Measurements from ENCODE around the gene E2F7.
A peak's percentile ranks its signal among the peaks of the same experiment; 100 is the strongest.

E2F7 gene

GRCh38 chr12:77060883-77061240 lies 4.5 kb downstream of the E2F7 start:
- no peaks in the 10 kb centered on the region for H3K79me2 ChIP-seq (ENCODE audit: low read length)
- H3K9ac ChIP-seq (ENCODE audit: low read length) = peak overlapping the region; percentile 23; the same call in 1 of the 2 replicates
- H3K4me3 ChIP-seq (ENCODE audit: low read length) = peak overlapping the region; percentile 51
- H4K20me1 ChIP-seq (ENCODE audit: insufficient read depth, low read length) = peaks cover 4% of the 10 kb centered on the region; the same call in 1 of the 2 replicates
- H3K9me3 ChIP-seq (ENCODE audit: insufficient read depth, low read length) = no peaks in the 10 kb centered on the region
- no peak for TF ChIP-seq EZH2phosphoT487 (IDR thresholded peaks at IDR 0.05; ENCODE audit: low read depth)
- TF ChIP-seq CTCF (IDR thresholded peaks at IDR 0.05; ENCODE audit: low read depth, low read length) = no peak
- no peak overlapping the region for H2AFZ ChIP-seq (ENCODE audit: low read depth, low read length)
- H3K4me2 ChIP-seq (ENCODE audit: low read length) = peak overlapping the region; percentile 91
- peaks cover 9% of the 10 kb centered on the region for H3K27me3 ChIP-seq (ENCODE audit: low read depth, low read length)
- H3K4me1 ChIP-seq (ENCODE audit: low read length) = peaks cover 29% of the 10 kb centered on the region
- H3K27ac ChIP-seq (ENCODE audit: low read length) = peak overlapping the region; percentile 47
- peaks cover 13% of the 10 kb centered on the region for H3K36me3 ChIP-seq (replicated peaks; ENCODE audit: low read depth, low read length)

DNA sequence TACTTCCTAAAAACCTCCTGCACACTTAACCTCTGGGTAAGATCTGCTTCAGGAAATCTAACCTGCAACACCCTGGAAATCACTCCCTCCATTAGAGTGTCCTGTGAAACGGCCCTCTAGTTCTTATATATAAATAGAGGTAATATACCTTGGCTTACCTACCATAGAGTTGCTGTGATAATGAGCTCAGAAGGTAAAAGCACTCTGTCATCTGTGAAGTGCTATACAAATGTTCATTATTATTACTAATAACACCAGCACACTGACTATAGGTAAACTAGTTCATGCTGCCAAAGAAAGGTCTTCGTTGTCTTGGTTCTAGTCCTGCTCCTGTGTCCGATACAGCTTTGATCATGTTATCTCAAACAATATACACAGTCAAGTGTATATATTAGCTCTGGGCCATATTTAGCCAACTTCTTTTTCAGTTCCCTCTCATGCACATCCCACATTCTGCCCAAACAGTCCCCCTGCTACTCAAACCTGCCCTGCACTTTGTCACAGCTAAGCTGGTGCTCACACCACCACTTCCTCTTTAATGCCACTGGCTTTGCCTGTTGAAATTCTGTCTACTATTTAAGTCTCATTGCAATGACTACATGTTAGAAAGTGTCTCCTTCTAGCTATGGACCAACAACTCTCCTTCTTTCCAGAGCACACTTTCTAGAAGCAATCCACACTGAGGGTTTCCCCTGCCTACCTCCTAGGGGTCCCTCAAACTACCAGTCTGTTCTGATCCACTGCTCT lies 5.1 kb downstream of the E2F7 start:
- no peak for TF ChIP-seq EZH2phosphoT487 (IDR thresholded peaks at IDR 0.05; ENCODE audit: low read depth)
- TF ChIP-seq CTCF (IDR thresholded peaks at IDR 0.05; ENCODE audit: low read depth, low read length) = no peak
- H3K9ac ChIP-seq (ENCODE audit: low read length) = peak overlapping the region; percentile 23; the same call in 1 of the 2 replicates
- peaks cover 13% of the 10 kb centered on the region for H3K36me3 ChIP-seq (replicated peaks; ENCODE audit: low read depth, low read length)
- H3K9me3 ChIP-seq (ENCODE audit: insufficient read depth, low read length) = no peaks in the 10 kb centered on the region
- peaks cover 9% of the 10 kb centered on the region for H3K27me3 ChIP-seq (ENCODE audit: low read depth, low read length)
- peak overlapping the region; percentile 47 for H3K27ac ChIP-seq (ENCODE audit: low read length)
- no peak overlapping the region for H2AFZ ChIP-seq (ENCODE audit: low read depth, low read length)
- peak overlapping the region; percentile 91 for H3K4me2 ChIP-seq (ENCODE audit: low read length)
- H3K4me1 ChIP-seq (ENCODE audit: low read length) = peaks cover 29% of the 10 kb centered on the region
- no peaks in the 10 kb centered on the region for H3K79me2 ChIP-seq (ENCODE audit: low read length)
- peak overlapping the region; percentile 51 for H3K4me3 ChIP-seq (ENCODE audit: low read length)
- H4K20me1 ChIP-seq (ENCODE audit: insufficient read depth, low read length) = peaks cover 4% of the 10 kb centered on the region; the same call in 1 of the 2 replicates

DNA sequence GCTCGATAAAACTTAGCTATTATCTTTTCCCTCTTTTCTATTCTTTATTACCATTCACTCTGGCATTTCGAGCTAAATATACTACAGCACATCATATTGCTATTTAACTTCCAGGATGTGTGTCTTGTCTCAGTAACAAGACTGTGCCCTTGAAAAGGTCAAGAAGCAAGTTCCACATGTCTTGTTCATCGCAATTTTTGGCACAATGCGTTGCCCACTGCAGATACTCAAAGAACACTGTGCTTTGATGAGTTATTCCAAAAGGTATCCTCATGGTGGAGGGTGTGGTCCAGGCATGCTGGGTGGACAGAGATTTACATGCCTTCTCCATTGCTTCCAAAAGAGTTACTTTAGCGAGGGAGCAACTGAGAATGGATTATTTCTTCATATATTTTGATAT lies 6.6 kb downstream of the E2F7 start:
- Histone ChIP-seq H3K27me3 (ENCODE audit: low read depth, low read length) (peaks cover 2% of the 10 kb centered on the region; the same call in 1 of the 2 replicates), H3K79me2 (ENCODE audit: low read length) (no peaks in the 10 kb centered on the region), H3K4me1 (ENCODE audit: low read length) (peaks cover 25% of the 10 kb centered on the region), H3K4me2 (ENCODE audit: low read length) (no peak overlapping the region), H3K36me3 (replicated peaks; ENCODE audit: low read depth, low read length) (peaks cover 19% of the 10 kb centered on the region), H2AFZ (ENCODE audit: low read depth, low read length) (no peak overlapping the region), H4K20me1 (ENCODE audit: insufficient read depth, low read length) (peaks cover 4% of the 10 kb centered on the region; the same call in 1 of the 2 replicates), H3K4me3 (ENCODE audit: low read length) (no peak overlapping the region), H3K9me3 (ENCODE audit: insufficient read depth, low read length) (no peaks in the 10 kb centered on the region), H3K9ac (ENCODE audit: low read length) (no peak overlapping the region), H3K27ac (ENCODE audit: low read length) (no peak overlapping the region)
- TF ChIP-seq EZH2phosphoT487 (IDR thresholded peaks at IDR 0.05; ENCODE audit: low read depth) = no peak
- no peak for TF ChIP-seq CTCF (IDR thresholded peaks at IDR 0.05; ENCODE audit: low read depth, low read length)

- H3K27me3 ChIP-seq (ENCODE audit: low read depth, low read length) = no peaks in the 10 kb centered on the region
- H3K9me3 ChIP-seq (ENCODE audit: insufficient read depth, low read length) = no peaks in the 10 kb centered on the region
- H3K4me2 ChIP-seq (ENCODE audit: low read length) = no peak overlapping the region
- TF ChIP-seq CTCF (IDR thresholded peaks at IDR 0.05; ENCODE audit: low read depth, low read length) = no peak
- TF ChIP-seq EZH2phosphoT487 (IDR thresholded peaks at IDR 0.05; ENCODE audit: low read depth) = no peak
- H3K79me2 ChIP-seq (ENCODE audit: low read length) = no peaks in the 10 kb centered on the region
- H3K4me1 ChIP-seq (ENCODE audit: low read length) = peaks cover 6% of the 10 kb centered on the region
- H3K27ac ChIP-seq (ENCODE audit: low read length) = no peak overlapping the region
- H2AFZ ChIP-seq (ENCODE audit: low read depth, low read length) = no peak overlapping the region
- no peak overlapping the region for H3K9ac ChIP-seq (ENCODE audit: low read length)
- peaks cover 15% of the 10 kb centered on the region for H3K36me3 ChIP-seq (replicated peaks; ENCODE audit: low read depth, low read length)
- no peak overlapping the region for H3K4me3 ChIP-seq (ENCODE audit: low read length)
- no peaks in the 10 kb centered on the region for H4K20me1 ChIP-seq (ENCODE audit: insufficient read depth, low read length)
These were observed 10.5 kb downstream of the E2F7 start for GRCh38 chr12:77054851-77055250.

Data from OCI-LY3 (cell line).